22Rv1 (cell line): Measurements from ENCODE around the gene BCL6.

Experiments used
- ZFX ChIP-seq: fragments of 450-650 bp; IDR thresholded peaks from 2 replicates; pipeline ENCODE4 v1.6.1; 2017; ENCODE audit warnings: antibody characterized with exemption, borderline replicate concordance
- TF ChIP-seq, protein P1 (sequence below): fragments of 450-650 bp; IDR thresholded peaks from 2 replicates; pipeline ENCODE4 v1.5.1; 2017; ENCODE audit warnings: mild to moderate bottlenecking

DNA sequence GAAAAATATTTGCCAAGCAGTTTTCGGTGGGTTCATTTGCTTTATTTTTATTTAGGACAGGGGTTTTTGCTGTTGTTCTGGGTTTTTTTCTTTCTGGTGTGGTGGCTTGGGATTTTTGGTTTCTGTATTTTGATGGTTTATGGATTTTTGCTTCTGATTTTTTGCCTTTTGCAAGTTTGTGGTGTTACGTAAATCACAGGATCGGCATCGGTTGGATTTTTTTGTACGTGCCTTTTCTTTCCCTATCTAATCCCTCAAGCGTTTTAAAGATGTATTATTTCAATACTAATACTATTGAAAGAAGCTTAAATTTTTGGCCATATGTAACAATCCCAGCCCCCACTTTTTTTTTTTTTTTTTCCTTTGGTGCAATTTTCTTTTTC is 782 bp upstream of the BCL6 start:
- TF ChIP-seq, protein P1, sequence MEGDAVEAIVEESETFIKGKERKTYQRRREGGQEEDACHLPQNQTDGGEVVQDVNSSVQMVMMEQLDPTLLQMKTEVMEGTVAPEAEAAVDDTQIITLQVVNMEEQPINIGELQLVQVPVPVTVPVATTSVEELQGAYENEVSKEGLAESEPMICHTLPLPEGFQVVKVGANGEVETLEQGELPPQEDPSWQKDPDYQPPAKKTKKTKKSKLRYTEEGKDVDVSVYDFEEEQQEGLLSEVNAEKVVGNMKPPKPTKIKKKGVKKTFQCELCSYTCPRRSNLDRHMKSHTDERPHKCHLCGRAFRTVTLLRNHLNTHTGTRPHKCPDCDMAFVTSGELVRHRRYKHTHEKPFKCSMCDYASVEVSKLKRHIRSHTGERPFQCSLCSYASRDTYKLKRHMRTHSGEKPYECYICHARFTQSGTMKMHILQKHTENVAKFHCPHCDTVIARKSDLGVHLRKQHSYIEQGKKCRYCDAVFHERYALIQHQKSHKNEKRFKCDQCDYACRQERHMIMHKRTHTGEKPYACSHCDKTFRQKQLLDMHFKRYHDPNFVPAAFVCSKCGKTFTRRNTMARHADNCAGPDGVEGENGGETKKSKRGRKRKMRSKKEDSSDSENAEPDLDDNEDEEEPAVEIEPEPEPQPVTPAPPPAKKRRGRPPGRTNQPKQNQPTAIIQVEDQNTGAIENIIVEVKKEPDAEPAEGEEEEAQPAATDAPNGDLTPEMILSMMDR: no peak
- no peak for TF ChIP-seq ZFX
